ENCODE data around the gene CEBPZOS. TPM values are rescaled to one million over a fixed set of nuclear protein-coding genes. Genes with fewer than 3 reads are reported as not detected.
"Not testable (repeated sequence)": the region's sequence is repeated elsewhere in the genome, so short reads cannot be mapped to it uniquely, and the experiment has no call there.

CEBPZOS gene
- polyA plus RNA-seq, 1 experiment, result 50.5 TPM

DNA sequence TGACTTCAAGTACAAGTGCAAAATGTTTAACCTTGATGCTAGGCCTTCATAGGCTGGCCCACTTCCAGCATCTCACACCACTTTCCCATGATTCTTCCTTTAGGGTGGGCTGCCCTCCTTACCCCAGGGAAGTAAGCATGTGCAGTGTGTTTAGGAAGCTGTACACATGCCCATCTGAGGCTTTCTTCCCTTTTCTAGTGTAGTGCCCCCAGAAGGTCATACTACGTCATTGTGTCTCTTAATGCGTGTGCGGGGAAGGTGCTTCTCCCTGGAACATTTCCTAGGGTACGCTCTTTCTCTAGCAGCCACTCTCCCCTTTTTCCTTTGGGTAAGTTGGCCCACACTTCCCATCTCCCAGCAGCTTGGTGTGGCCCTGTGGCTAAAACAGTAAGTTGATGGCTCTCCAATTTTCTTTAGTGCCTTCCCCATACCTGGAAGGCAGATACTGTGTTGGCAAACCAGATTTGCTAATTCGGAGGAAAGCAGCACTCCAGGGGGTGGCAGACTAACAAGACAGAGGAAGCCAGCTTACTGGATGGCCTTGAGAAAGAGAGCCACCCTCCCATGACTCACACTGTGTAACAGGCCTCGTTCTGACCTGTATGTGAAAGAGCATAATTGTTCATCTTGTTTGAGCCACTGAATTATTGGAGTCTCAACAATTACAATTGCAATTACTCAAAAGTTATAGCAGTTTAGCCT lies 6.7 kb upstream of the CEBPZOS start:
- ChIA-PET POLR2A (no interaction called here), CTCF (interaction anchor here (0.8 to 2.4 kb wide), 2 partner anchors 10 to 21 kb away, joined by 3 to 12 read pairs; no protein-coding TSS in a partner anchor)
- H3K27me3 ChIP-seq (ENCODE audit: control insufficient read depth, insufficient read depth, low read length), result no peaks in the 10 kb centered on the region
- no peak for DNase-seq (ENCODE audit: low read depth, low spot score)
- H3K4me3 ChIP-seq (ENCODE audit: low read depth, low read length), result no peak overlapping the region
- no peak overlapping the region for H3K27ac ChIP-seq (ENCODE audit: low read depth, low read length)
- no peak for TF ChIP-seq CTCF (IDR thresholded peaks at IDR 0.05; ENCODE audit: low read depth, low read length)
- H3K9me3 ChIP-seq (ENCODE audit: control insufficient read depth, insufficient read depth, low read length), result no peaks in the 10 kb centered on the region

- H3K4me3 ChIP-seq (ENCODE audit: low read depth, low read length), result no peak overlapping the region
- ChIA-PET CTCF (no interaction called here), POLR2A (interaction anchor here (0.7 kb wide), 1 partner anchor 11 kb away, joined by 15 read pairs; no protein-coding TSS in a partner anchor)
- H3K9me3 ChIP-seq (ENCODE audit: control insufficient read depth, insufficient read depth, low read length), result no peaks in the 10 kb centered on the region
- DNase-seq (ENCODE audit: low read depth, low spot score), result no peak
- H3K27me3 ChIP-seq (ENCODE audit: control insufficient read depth, insufficient read depth, low read length), result no peaks in the 10 kb centered on the region
- no peak overlapping the region for H3K27ac ChIP-seq (ENCODE audit: low read depth, low read length)
- TF ChIP-seq CTCF (IDR thresholded peaks at IDR 0.05; ENCODE audit: low read depth, low read length), result no peak
Measured at GRCh38 chr2:37190290-37190689, 6.0 kb upstream of the CEBPZOS start.

- peaks cover 2% of the 10 kb centered on the region; the same call in 1 of the 2 replicates for H3K9me3 ChIP-seq (ENCODE audit: control insufficient read depth, insufficient read depth, low read length)
- no peak for TF ChIP-seq CTCF (IDR thresholded peaks at IDR 0.05; ENCODE audit: low read depth, low read length)
- H3K27ac ChIP-seq (ENCODE audit: low read depth, low read length), result no peak overlapping the region
- no peak overlapping the region for H3K4me3 ChIP-seq (ENCODE audit: low read depth, low read length)
- ChIA-PET POLR2A (interaction anchor here (0.7 kb wide), 1 partner anchor 10 kb away, joined by 15 read pairs; no protein-coding TSS in a partner anchor), CTCF (no interaction called here)
- DNase-seq (ENCODE audit: low read depth, low spot score), result no peak
- H3K27me3 ChIP-seq (ENCODE audit: control insufficient read depth, insufficient read depth, low read length), result no peaks in the 10 kb centered on the region
Measured at GRCh38 chr2:37191253-37191652, 5.0 kb upstream of the CEBPZOS start.

DNA sequence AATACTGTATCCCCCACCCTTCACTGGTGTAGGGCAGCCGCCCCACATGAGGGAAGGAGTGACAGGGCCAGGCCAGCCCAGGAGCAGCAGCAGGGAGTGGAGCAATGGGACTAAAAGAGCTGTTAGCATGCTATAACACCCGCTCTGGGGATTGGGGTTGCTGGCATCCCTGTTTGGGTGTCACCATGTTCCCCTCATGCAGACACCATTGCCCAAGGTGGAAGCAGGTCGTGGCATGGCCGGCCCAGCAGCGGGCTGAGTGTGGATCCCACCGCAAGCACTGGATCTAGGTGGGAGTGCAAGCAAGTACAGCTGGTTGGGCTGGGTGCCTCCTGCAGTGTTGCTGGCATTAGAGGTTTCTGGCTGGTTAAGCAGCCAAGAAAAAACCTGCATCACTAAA lies 4.5 kb upstream of the CEBPZOS start:
- Histone ChIP-seq H3K27ac (ENCODE audit: low read depth, low read length) (no peak overlapping the region), H3K9me3 (ENCODE audit: control insufficient read depth, insufficient read depth, low read length) (peaks cover 2% of the 10 kb centered on the region; the same call in 1 of the 2 replicates), H3K27me3 (ENCODE audit: control insufficient read depth, insufficient read depth, low read length) (no peaks in the 10 kb centered on the region), H3K4me3 (ENCODE audit: low read depth, low read length) (no peak overlapping the region)
- POLR2A ChIA-PET, result no interaction called here
- TF ChIP-seq CTCF (IDR thresholded peaks at IDR 0.05; ENCODE audit: low read depth, low read length), result no peak
- CTCF ChIA-PET, result no interaction called here
- no peak for DNase-seq (ENCODE audit: low read depth, low spot score)

DNA sequence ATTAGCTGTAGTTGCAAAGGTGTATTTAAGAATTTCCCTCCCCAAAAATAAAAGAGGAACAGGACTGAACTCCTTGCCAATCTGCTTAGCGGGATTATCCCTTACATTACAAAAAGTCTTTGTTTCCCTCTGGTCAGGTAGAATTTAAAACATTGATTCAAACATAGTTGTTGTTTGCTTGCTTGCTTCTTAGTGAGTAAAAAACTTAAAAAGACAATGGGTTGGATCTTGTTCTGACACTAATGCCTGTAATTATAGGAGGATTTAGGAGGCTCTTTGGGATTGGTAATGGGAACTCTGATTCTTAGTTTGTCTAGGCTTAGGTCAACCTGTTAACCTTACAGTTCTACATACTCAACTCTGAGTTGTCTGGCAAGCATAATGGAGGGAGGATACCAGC lies 3.7 kb upstream of the CEBPZOS start:
- no peak for DNase-seq (ENCODE audit: low read depth, low spot score)
- ChIA-PET CTCF (no interaction called here), POLR2A (no interaction called here)
- Histone ChIP-seq H3K27ac (ENCODE audit: low read depth, low read length) (no peak overlapping the region), H3K9me3 (ENCODE audit: control insufficient read depth, insufficient read depth, low read length) (peaks cover 2% of the 10 kb centered on the region; the same call in 1 of the 2 replicates), H3K27me3 (ENCODE audit: control insufficient read depth, insufficient read depth, low read length) (no peaks in the 10 kb centered on the region), H3K4me3 (ENCODE audit: low read depth, low read length) (no peak overlapping the region)
- no peak for TF ChIP-seq CTCF (IDR thresholded peaks at IDR 0.05; ENCODE audit: low read depth, low read length)

- POLR2A ChIA-PET, result not testable (repeated sequence)
Measured at GRCh38 chr2:37195862-37196319, 405 bp upstream of the CEBPZOS start.

More at GRCh38 chr2:37195862-37196319, 405 bp upstream of the CEBPZOS start:
- H3K4me3 ChIP-seq (ENCODE audit: low read depth, low read length), result peak overlapping the region; percentile 83
- H3K9me3 ChIP-seq (ENCODE audit: control insufficient read depth, insufficient read depth, low read length); H3K27ac ChIP-seq (ENCODE audit: low read depth, low read length); CTCF ChIA-PET; H3K27me3 ChIP-seq (ENCODE audit: control insufficient read depth, insufficient read depth, low read length); DNase-seq (ENCODE audit: low read depth, low spot score): not testable (repeated sequence)
